Left lung (tissue), 10 donors: ENCODE measurements around the gene HSPA4. TPM values are rescaled to one million over a fixed set of nuclear protein-coding genes. Genes with fewer than 3 reads are reported as not detected.

Experiments used
- ATAC-seq: fragments of 200-7000 bp; cut with Tn5 transposase; one replicate; pipeline ENCODE4 v1.9.1; 2020; ENCODE audit warnings: moderate library complexity
- DNase-seq, 4 donors: peaks; one replicate each; pipeline ENCODE4 v3.0.0-alpha.2; 2013 to 2020
- H3K27ac ChIP-seq, 2 donors: fragments of 200-600 bp; sonication (generic) in 1 of 2; one replicate each; pipeline versions ENCODE4 v1.5.0 to v1.8.0; 2020 to 2021
- H3K27me3 ChIP-seq, 2 donors: fragments of 200-600 bp; sonication (generic) in 1 of 2; one replicate each; pipeline versions ENCODE4 v1.5.0 to v1.8.0; 2020 to 2021
- H3K36me3 ChIP-seq, 2 donors: fragments of 200-600 bp; sonication (generic) in 1 of 2; one replicate each; pipeline versions ENCODE4 v1.5.0 to v1.8.0; 2020 to 2021
- H3K4me1 ChIP-seq, 2 donors: fragments of 200-600 bp; one replicate each; pipeline ENCODE4 v1.8.0; 2021
- H3K4me3 ChIP-seq, 2 donors: fragments of 200-600 bp; sonication (generic) in 1 of 2; one replicate each; pipeline versions ENCODE4 v1.5.0 to v1.8.0; 2020 to 2021; ENCODE audit warnings: mild to moderate bottlenecking in 1 of 2
- H3K9me3 ChIP-seq, 2 donors: fragments of 200-600 bp; sonication (generic) in 1 of 2; one replicate each; pipeline versions ENCODE4 v1.5.0 to v1.8.0; 2020 to 2021
- CTCF ChIP-seq, 2 donors: fragments of 200-600 bp; sonication (generic) in 1 of 2; IDR thresholded peaks; one replicate each; pipeline versions ENCODE4 v1.5.0 to v1.8.0; 2021; ENCODE audit warnings: antibody characterized with exemption in 2 of 2
- intact Hi-C, 2 donors: fragments of 100-400 bp; cut with DNase I; formaldehyde crosslinking; loops; one replicate each; pipeline versions ENCODE4 v1.11.2 to v1.14.2; 2022
- polyA plus RNA-seq, 6 donors: library from polyadenylated mRNA; unstranded; fragments of 120-200 nt; gene quantifications; one replicate each; pipeline ENCODE4 v1.2.1, GENCODE V29; 2013; ENCODE audit not compliant: insufficient read length in 6 of 6
- total RNA-seq, 2 donors: library from RNA; stranded (reverse); fragmentation: NEBNext Ultra II Directional; extraction: Animal tissue kit (Norgen Biotek cat#: 25700); gene quantifications; one replicate each; pipeline ENCODE4 v1.2.1, GENCODE V29; 2021
- donor health status: DM: no; HTN: yes; CAD: no.
- donor health status: DM: no; HTN: no; CAD: no.

The HSPA4 gene
- total and polyA plus RNA-seq, 8 donors, result 85.5 to 109 (median 91.2) TPM

- DNase-seq, result no peak
- H3K4me3 ChIP-seq, result no peak overlapping the region
- H3K27me3 ChIP-seq, result no peaks in the 10 kb centered on the region
- no peak for TF ChIP-seq CTCF (IDR thresholded peaks at IDR 0.05)
- peak overlapping the region in 1 of 2 donors; percentile 75 for H3K27ac ChIP-seq
- no peak for ATAC-seq
- no peaks in the 10 kb centered on the region for H3K36me3 ChIP-seq
- H3K4me1 ChIP-seq, result peaks cover 24 to 29% of the 10 kb centered on the region in 2 donors
- intact Hi-C loops, result no loop called here
- no peaks in the 10 kb centered on the region for H3K9me3 ChIP-seq
Observed at GRCh38 chr5:133049726-133050048, 2.1 kb upstream of the HSPA4 start.

DNA sequence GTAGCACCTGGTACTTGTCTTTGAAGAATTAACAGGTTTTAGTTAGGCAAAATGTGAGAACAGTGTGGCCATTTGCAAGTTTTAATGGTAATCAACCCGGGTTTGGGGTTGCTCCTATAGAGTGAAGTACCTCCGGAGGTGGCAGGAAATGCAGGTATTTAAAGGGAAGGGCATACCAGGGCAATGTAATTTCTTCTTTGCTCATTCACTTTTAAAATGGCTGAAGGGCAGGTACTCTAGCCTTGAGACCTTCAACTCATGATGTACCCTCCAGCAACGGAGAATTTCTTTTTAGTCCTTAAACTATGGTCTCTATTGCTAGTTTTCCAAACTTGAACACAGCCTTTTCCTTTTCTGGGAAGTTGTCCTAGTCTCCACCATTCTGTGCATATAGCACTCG lies 1.3 kb upstream of the HSPA4 start:
- Histone ChIP-seq H3K9me3 (no peaks in the 10 kb centered on the region), H3K27me3 (no peaks in the 10 kb centered on the region), H3K4me3 (peak overlapping the region; percentile 87 to 94), H3K4me1 (peaks cover 24 to 35% of the 10 kb centered on the region in 2 donors), H3K36me3 (no peaks in the 10 kb centered on the region), H3K27ac (peak overlapping the region; percentile 97 to 100)
- ATAC-seq (no peak), DNase-seq (no peak)
- intact Hi-C loops, result no loop called here
- no peak for TF ChIP-seq CTCF (IDR thresholded peaks at IDR 0.05)

DNA sequence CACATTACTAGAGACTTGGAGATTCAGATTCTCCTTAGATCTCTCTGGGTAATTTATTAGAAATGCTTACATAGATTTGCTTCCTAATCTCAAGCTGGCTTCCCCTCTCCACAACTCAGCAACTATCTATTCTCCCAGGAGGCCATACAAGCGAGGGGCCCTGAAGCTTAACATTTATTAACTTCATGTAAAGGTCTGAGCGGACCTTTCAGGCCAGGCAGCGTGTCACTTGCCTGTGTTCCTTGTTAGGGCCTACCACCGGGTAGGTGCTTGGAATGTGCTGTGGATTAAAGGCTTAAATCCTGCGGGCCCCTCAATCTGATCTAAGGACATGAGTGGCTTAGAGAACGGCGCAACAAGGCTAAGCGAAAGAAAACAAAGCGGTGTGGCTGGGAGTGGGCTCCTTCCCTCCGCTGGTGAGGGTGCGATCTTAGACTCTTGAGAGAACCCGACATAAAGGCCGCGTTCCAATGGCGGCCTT lies 712 bp upstream of the HSPA4 start:
- intact Hi-C loops, result no loop called here
- Histone ChIP-seq H3K27ac (peak overlapping the region; percentile 97 to 100), H3K27me3 (no peaks in the 10 kb centered on the region), H3K4me3 (peak overlapping the region; percentile 87 to 94), H3K9me3 (no peaks in the 10 kb centered on the region), H3K36me3 (no peaks in the 10 kb centered on the region), H3K4me1 (peaks cover 24 to 41% of the 10 kb centered on the region in 2 donors)
- DNase-seq (no peak), ATAC-seq (peak; percentile 4)
- TF ChIP-seq CTCF (IDR thresholded peaks at IDR 0.05), result no peak

GRCh38 chr5:133052317-133053175 lies 733 bp downstream of the HSPA4 start:
- no peak for TF ChIP-seq CTCF (IDR thresholded peaks at IDR 0.05)
- Histone ChIP-seq H3K4me1 (peaks cover 24 to 55% of the 10 kb centered on the region in 2 donors), H3K27ac (peak overlapping the region; percentile 97 to 100), H3K27me3 (no peaks in the 10 kb centered on the region), H3K4me3 (peak overlapping the region; percentile 87 to 94), H3K36me3 (no peaks in the 10 kb centered on the region), H3K9me3 (no peaks in the 10 kb centered on the region)
- peak; percentile 76 for ATAC-seq
- peak in 3 of 4 donors; percentile 47 to 94 (median 82) for DNase-seq
- intact Hi-C loops, result no loop called here

- H3K9me3 ChIP-seq, result no peaks in the 10 kb centered on the region
- no peak overlapping the region for H3K27ac ChIP-seq
- H3K27me3 ChIP-seq, result no peaks in the 10 kb centered on the region
- H3K36me3 ChIP-seq, result no peaks in the 10 kb centered on the region
- TF ChIP-seq CTCF (IDR thresholded peaks at IDR 0.05), result no peak
- peaks cover 24 to 64% of the 10 kb centered on the region in 2 donors for H3K4me1 ChIP-seq
- H3K4me3 ChIP-seq, result peak overlapping the region; percentile 87 to 94
- intact Hi-C loops, result no loop called here
- ATAC-seq (no peak), DNase-seq (no peak)
Observed at GRCh38 chr5:133053448-133053847, 1.6 kb downstream of the HSPA4 start.
